T1000 (cell line): ENCODE measurements around the gene IFI30.
A peak's percentile ranks its signal among the peaks of the same experiment; 100 is the strongest.

Experiments
- DNase-seq: peaks from one replicate; lab custom pipeline; 2025; ENCODE audit warnings: mixed read lengths; lab: John Stamatoyannopoulos, UW

The IFI30 gene

GRCh38 chr19:18173572-18174288 is at the start of gene IFI30:
Gene IFI30 (plus strand): TSS chr19:18173813. CDS start chr19:18173842, 29 bp downstream.
- no peak for DNase-seq

GRCh38 chr19:18123819-18124218 is 49.8 kb upstream of the IFI30 start:
- no peak for DNase-seq

GRCh38 chr19:18126097-18126496 is 47.5 kb upstream of the IFI30 start:
- no peak for DNase-seq

- no peak for DNase-seq
Measured at GRCh38 chr19:18128044-18128443, 45.6 kb upstream of the IFI30 start.

- DNase-seq: no peak
Measured at GRCh38 chr19:18128805-18129204, 44.8 kb upstream of the IFI30 start.

GRCh38 chr19:18130523-18131242 is 42.9 kb upstream of the IFI30 start:
- DNase-seq: no peak

GRCh38 chr19:18131841-18132596 is 41.6 kb upstream of the IFI30 start:
- DNase-seq: no peak

GRCh38 chr19:18135712-18136584 is 37.7 kb upstream of the IFI30 start:
- DNase-seq: no peak

- DNase-seq: no peak
Measured at GRCh38 chr19:18137242-18137641, 36.4 kb upstream of the IFI30 start.

GRCh38 chr19:18137657-18138339 is 35.8 kb upstream of the IFI30 start:
- DNase-seq: no peak

GRCh38 chr19:18140473-18140872 is 33.1 kb upstream of the IFI30 start:
- no peak for DNase-seq

GRCh38 chr19:18141031-18141430 is 32.6 kb upstream of the IFI30 start:
- DNase-seq: no peak

GRCh38 chr19:18143902-18144301 is 29.7 kb upstream of the IFI30 start:
- DNase-seq: no peak

GRCh38 chr19:18144361-18144760 is 29.3 kb upstream of the IFI30 start:
- no peak for DNase-seq

- DNase-seq: no peak
Measured at GRCh38 chr19:18144906-18145305, 28.7 kb upstream of the IFI30 start.

- no peak for DNase-seq
Measured at GRCh38 chr19:18145391-18145999, 28.1 kb upstream of the IFI30 start.

GRCh38 chr19:18147396-18147795 is 26.2 kb upstream of the IFI30 start:
- DNase-seq: no peak

- no peak for DNase-seq
Measured at GRCh38 chr19:18149596-18149975, 24.0 kb upstream of the IFI30 start.

- DNase-seq: no peak
Measured at GRCh38 chr19:18150776-18151624, 22.6 kb upstream of the IFI30 start.

- peak; percentile 92 for DNase-seq
Measured at GRCh38 chr19:18152442-18152816, 21.2 kb upstream of the IFI30 start.
